Measurements from ENCODE around the gene TOP2A.

The TOP2A gene

DNA sequence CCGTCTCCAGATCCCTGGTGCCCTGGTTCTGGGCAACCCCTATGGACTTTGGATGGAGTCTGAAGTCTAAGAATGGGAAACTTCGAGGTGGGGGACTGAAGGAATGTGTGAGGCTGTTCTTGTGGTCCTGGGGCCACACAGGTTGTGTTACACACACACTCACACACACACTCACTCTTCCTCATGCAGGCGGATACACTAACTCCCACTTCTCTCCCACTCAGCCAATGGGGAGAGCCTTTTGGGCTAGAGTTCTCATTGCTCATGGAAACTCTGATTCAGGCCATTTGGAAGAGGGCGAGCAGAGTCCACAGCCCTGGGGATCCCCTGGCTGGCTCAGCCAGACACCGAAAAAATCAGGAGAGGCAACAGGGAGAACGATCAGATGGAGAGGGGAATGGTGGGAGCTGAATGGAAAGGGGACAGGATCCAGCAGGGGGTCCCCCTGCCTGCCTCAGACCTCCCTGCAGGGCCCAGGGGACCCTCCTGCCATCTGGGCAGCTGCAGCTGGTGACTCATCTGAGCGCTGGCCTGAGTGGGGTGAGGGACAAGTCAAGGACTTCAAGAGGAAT, 34.6 kb upstream of the TOP2A start:
- no peak for DNase-seq (ENCODE audit: low read depth)

- DNase-seq (ENCODE audit: low read depth), result no peak
Observed at GRCh38 chr17:40451420-40451819, 33.7 kb upstream of the TOP2A start.

- DNase-seq (ENCODE audit: low read depth), result no peak
Observed at GRCh38 chr17:40450175-40450574, 32.5 kb upstream of the TOP2A start.

DNA sequence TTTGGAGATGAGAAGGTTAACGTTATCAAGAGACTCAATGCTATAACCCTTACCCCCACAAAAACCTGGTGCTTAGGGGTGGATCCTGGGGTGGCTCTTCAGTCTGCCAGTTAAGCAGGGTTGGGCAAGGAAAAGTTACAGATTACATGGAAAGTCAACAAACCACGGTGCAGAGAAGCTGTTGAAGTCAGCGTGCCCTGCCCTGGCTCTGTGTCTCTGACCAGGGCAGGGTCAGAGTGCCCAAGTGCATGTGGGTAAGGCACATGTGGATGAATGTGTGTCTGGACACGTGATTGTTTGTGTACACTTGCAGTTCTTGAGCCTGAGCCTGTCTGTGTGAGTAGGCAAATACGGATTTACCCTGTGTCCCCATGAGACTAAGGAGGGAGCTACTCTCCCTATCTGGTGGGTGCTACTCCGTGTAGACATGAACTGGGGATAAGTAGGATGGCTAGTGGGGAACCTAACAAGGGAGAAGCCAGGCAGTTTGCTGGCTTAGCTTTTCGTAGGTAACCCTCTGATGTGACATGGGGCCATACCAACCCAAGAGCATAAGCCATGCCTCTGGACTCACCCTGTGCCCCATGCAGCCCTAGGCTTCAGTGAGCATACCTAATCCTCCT, 31.1 kb upstream of the TOP2A start:
- DNase-seq (ENCODE audit: low read depth), result no peak

GRCh38 chr17:40448213-40448638, 30.5 kb upstream of the TOP2A start:
- no peak for DNase-seq (ENCODE audit: low read depth)

GRCh38 chr17:40447806-40448205, 30.1 kb upstream of the TOP2A start:
- no peak for DNase-seq (ENCODE audit: low read depth)

GRCh38 chr17:40447148-40447644, 29.5 kb upstream of the TOP2A start:
- no peak for DNase-seq (ENCODE audit: low read depth)

DNA sequence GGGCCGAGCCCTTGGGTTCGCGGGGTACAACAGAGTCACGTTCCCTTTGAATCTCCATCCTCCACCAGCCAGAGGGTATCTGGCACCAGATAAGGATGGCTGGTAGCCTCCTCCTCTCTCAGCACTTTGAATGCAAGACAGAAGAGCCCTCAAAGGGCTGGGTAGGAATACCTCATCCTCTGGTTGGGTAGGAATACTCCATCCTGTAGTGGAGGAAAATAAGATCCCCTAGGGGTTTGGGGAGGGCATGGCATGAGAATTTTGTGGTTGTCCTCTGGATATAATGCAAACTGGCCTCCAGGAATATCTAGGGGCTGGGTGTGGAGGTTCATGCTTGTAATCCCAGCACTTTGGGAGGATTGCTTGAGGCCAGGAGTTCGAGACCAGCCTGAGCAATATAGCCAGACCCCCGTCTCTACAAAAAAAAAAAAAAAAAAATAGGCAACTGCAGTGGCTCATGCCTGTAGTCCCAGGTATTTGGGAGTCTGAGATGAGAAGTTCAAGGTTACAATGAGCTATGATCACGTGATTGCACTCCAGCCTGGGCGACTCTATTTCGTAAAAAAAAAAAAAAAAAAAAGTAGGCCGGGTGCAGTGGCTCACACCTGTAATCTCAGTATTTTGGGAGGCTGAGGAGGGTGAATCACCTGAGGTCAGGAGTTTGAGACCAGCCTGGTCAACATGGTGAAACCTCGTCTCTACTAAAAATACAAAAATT, 28.2 kb upstream of the TOP2A start:
- DNase-seq (ENCODE audit: low read depth), result no peak

- DNase-seq (ENCODE audit: low read depth), result no peak
Observed at GRCh38 chr17:40443988-40444899, 26.5 kb upstream of the TOP2A start.

GRCh38 chr17:40443196-40443987, 25.7 kb upstream of the TOP2A start, which contains the start of gene IGFBP4:
Gene IGFBP4, plus strand, starts transcription at chr17:40443450. Its CDS starts 286 bp downstream, at chr17:40443736.
- peak; percentile 57 for DNase-seq (ENCODE audit: low read depth)

GRCh38 chr17:40442392-40443195, 24.9 kb upstream of the TOP2A start:
- DNase-seq (ENCODE audit: low read depth), result no peak

GRCh38 chr17:40440166-40440565, 22.5 kb upstream of the TOP2A start:
- DNase-seq (ENCODE audit: low read depth), result no peak

- no peak for DNase-seq (ENCODE audit: low read depth)
Observed at GRCh38 chr17:40437095-40437732, 19.5 kb upstream of the TOP2A start.

DNA sequence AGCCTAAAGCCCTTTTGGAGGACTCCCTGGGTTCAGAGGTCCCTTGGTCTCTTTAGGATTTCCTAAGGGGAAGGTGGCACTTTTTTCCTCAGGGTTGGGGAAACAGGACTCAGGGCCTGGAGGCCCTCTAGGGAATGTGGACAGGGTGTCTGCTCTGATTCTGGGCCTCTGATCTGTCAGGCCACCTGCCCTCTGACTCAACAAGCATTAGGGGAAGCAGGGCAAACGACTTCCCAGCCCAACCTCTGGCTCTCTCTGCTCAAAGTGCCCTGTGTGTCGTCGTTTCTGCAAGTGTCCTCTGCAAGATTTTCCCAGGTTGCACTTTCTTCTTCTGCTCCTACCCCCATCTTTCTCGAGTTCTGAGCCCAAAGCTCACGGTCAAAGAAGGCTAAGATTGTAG, 18.9 kb upstream of the TOP2A start:
- DNase-seq (ENCODE audit: low read depth), result no peak

DNA sequence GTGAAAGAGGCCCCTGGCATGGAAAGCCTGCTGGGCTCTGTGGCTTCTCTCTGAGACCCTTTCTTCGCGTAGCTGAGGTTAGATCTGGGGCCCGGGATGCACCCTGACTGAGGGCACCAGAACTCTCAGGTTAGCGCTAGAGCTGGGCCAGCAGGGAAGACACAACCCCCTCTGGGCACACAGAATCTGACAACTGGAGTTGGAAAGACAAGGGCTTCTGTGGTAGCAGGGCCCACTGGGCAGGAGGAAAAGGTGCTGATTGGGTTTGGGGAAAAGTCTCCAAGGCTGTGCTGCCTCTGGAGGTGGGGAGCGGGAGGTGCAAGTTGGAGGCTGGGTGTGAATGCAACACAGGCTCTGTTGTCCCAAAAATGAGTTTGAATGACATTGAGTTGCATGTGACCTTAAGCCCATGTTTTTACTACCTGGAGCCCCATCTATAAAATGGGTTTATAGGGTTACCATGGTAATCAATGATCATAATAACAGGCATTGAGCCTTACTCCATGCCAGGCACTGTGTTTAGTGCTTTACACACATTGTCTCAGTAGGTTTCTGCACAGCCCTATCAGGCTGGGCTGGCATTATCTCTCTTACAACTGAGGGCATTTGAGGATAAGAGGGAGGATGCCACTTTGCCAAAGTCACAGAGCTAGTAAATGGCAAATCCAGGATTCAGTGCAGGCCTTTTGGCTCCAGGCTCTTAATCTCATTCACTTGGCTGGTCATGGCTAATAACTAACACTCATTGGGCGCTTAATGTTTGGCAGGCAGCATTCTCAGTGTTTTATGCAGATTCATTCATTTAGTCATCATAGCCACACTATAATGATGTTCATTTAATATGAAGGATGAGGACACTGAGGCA, 16.1 kb upstream of the TOP2A start:
- DNase-seq (ENCODE audit: low read depth), result no peak

DNA sequence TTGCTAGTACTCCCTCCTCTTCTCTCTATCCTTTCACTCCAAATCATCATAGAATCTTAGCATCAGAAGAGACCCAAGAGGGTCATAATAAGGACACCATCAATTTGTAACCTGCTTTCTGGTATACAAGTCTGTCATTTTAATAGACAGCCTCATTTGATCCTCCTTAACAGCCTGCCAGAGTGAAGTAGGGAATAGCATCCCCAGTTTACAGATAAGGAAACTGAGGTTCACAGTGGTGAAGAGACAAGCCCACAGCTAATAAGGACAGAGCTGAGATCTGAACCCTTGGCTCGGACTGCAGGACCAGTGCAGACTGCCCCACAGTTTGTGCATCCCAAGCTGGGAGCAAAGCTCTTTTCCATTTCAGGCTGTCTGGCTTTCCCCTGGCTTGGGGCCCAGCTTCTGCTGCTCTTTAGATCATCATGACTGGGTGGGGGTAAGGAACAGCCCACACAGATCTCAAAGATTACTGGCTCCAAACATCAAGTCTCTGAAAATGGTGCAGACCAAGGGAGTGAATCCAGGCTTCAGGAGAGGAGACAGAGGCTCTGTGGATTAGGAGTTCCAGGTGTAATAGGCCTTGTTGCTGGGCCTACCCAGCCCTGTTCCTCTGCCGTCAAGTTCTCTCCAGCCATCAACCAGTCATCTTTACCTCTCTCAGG, 15.3 kb upstream of the TOP2A start:
- no peak for DNase-seq (ENCODE audit: low read depth)

DNA sequence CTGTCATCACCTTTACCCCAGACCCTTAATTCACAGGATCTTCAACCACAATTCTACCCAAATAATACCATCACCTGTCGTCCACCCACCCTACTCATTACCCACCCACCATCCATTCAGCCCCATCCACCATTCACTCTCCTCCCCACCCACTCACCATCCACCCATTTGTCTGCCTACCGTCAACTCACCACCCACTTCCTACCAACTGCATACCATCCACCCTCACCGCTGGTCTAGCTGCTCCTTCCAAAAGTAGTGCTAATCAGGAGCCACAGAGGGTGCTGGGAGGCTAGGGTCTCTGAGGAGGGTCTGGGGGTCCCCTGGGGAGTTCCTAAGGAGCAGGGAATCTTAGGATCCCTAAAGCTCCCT, 13.5 kb upstream of the TOP2A start:
- DNase-seq (ENCODE audit: low read depth), result no peak

All from stimulated activated CD8-positive, alpha-beta memory T cell treated with anti-CD3 and anti-CD28 coated beads, Interleukin-12 subunit alpha, Interleukin-12 subunit beta, amount 100 ng/mL, for 1 hour (primary cell).